NOMO-1 treated with dmso at 0.1 percent for 144 hours (cell line): ENCODE measurements around the gene NOC2L.
A peak's percentile ranks its signal among the peaks of the same experiment; 100 is the strongest.

Source experiments
- DNase-seq: peaks from one replicate; lab custom pipeline; 2025; ENCODE audit not compliant: unreplicated experiment; lab: John Stamatoyannopoulos, UW

NOC2L gene

DNA sequence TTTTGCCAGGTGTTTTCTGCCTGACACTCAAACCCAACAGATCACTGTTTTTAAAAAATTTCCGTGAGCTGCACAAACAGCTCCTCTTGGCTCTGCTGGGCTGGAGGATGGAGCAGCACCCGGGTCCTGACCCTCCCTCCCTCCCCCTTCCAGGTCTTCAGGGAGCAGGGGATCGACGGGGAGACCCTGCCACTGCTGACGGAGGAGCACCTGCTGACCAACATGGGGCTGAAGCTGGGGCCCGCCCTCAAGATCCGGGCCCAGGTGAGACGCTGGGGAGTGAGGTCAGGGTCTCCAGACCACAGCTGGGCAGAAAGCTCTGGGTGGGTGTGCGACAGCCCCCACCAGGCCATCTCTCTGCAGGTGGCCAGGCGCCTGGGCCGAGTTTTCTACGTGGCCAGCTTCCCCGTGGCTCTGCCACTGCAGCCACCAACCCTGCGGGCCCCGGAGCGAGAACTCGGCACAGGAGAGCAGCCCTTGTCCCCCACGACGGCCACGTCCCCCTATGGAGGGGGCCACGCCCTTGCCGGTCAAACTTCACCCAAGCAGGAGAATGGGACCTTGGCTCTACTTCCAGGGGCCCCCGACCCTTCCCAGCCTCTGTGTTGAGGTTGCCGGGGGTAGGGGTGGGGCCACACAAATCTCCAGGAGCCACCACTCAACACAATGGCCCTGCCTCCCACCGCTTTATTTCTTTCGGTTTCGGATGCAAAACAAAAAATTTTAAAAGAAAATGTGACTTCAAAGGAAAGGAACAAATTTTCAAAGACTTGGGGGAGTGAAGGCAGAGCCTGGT lies 15.3 kb downstream of the NOC2L start:
- no peak for DNase-seq

DNA sequence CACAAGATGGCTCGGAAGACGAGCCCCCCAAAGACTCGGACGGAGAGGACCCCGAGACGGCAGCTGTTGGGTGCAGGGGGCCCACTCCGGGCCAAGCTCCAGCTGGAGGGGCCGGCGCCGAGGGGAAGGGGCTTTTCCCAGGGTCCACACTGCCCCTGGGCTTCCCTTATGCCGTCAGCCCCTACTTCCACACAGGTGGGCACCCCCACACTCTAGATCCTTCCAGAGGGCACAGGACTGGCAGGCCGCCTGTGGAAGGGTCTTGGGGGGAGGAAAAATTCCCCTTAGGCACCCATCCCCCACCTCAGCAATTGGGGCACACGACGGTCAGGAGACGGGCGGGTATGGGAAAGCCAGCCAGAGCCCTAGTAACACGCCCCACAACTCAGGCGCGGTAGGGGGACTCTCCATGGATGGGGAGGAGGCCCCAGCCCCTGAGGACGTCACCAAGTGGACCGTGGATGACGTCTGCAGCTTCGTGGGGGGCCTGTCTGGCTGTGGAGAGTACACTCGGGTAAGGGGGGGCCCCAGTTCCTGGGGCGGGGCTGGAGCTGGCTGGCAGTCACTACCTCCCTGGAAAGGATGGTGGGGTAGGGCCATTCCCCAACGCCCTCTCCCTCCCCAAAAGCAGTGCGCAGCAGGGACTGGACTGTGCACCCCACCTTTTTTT lies 16.1 kb downstream of the NOC2L start:
- DNase-seq = no peak

DNA sequence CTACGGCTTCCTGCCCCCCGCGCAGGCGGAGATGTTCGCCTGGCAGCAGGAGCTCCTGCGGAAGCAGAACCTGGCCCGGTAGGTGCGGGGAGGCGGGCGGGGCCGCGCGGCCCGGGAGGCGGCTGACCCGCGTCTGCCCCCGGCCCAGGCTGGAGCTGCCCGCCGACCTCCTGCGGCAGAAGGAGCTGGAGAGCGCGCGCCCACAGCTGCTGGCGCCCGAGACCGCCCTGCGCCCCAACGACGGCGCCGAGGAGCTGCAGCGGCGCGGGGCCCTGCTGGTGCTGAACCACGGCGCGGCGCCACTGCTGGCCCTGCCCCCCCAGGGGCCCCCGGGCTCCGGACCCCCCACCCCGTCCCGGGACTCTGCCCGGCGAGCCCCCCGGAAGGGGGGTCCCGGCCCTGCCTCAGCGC lies 16.6 kb downstream of the NOC2L start:
- DNase-seq = no peak

DNA sequence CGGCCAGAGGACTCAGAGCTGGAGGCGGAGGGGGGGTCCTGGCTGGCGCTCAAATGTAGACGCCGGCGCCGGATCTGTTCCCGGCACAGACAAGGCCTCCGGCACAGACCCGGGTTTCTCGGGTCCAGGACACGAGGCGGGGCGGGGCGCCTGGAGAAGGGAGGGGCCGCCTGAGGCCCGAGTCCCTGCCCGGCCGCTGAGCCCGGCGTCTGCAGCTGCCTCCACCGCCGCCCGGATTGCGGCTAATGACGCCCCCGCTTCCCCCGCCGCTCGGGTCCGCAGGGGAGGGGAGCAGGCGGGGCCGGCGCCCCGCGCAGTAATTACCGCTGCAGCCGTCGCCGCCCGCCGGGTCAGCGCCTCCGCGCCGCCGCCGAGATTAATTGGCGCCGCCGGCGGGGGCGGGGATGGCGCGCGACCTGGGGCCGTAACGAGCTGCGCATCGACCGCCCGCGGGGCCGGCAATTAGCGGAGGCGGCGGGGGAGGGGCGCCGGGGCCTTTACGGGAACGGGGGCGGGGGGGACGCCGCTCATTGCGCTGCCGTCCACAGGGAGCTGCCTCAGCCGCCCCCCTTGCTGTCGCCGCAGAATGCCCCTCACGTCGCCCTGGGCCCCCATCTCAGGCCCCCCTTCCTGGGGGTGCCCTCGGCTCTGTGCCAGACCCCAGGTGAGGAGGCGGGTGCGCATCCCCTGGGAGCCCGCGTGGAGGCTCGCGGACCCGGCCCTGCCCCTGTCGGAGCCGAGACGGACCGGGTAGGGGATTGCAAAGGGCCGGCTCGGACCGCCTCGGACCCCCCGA lies 17.3 kb downstream of the NOC2L start:
- DNase-seq = peak; percentile 29

DNA sequence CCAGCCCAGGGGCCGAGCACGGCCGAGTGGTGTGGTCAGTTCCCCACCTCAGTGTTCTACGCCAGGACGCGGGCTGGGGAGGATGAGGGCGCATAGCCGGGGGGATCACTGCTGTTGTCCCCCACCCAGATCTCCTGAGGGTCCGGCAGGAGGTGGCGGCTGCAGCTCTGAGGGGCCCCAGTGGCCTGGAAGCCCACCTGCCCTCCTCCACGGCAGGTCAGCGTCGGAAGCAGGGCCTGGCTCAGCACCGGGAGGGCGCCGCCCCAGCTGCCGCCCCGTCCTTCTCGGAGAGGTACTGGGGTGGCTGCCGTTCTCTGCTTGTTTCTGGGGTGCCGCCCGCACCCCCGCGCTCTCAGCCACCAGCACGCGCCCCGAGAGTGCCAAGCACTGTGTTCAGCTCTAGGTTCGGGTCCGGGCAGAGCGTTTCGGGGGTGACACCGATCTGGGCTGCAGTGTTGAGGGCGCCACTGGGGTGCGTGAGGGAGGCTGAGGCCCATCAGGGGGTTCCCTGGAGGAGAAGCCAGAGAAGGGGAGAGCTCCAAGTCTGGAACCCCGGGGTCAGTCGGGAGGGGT lies 18.0 kb downstream of the NOC2L start:
- DNase-seq = no peak

DNA sequence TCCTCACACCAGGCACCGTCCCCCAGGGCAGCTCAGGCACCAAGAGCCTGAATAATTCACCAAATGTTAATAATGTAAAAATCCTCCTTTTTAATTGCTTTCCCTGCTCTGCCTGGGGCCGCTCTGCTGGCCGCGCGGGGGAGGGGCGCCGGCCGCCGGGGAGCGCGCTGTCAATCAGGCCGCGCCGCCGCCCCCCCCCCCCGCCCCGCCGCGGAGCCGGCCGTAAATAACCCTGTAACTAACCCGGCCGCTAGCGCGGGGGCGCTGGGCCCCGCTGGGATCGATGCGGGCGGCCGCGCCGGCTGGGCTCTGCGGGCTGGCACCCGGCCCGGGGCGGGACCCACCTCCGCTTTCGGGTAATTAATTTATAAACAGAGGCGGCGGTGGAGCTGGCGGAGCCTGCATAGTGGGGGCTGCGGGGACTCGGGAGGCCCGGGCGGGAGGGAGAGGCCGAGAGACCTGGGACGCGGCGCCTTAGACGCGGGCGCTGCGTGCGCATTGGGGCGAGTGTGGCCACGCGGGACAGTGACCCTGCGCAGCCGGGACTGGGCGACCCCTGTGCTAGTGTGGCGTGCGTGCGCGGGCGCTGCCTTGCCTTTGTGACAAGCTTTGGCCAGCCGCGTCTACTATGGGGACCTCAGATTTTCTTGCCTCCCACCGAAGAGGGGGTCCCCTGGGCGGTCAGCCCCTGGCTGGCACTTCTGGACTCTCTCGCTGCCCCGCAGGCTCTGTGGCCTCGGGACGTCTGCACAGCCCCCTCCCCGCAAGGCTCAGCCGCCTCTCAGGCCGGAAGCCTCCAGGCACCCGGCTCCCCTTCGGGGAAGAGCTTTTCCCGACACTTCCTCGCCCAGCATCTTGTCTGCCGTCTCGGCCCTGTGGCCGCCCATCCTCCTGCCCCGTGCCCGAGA lies 18.7 kb downstream of the NOC2L start:
- peak; percentile 29 for DNase-seq

DNA sequence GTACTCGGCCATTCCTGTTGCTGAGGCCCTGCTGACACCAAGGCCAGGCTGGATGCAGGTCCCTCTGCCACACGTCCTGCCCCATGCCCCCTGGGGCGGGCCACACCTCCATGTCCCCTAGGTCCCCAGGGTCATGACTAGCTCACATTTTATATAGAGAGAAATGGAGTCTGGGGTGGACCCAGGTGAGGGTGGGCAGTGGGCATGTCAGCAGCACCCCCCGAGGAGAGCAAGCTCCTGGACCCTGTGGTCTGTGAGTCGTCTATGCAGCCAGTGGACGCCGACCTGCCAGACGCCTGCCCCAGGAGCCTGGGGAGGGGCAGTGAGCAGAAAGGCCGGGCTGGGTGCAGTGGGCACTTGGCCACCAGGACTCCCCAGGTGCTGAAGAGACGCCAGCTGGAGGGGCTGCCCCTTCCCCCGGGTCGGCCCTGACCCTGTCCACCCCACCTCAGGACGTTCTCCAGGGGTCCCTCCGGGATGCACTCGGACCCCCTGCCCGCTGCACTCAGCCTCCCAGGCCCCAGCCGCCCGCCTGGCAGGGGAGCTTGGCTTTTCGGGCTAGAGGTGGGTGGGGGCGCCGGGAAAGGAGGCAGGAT lies 19.4 kb downstream of the NOC2L start:
- no peak for DNase-seq

DNA sequence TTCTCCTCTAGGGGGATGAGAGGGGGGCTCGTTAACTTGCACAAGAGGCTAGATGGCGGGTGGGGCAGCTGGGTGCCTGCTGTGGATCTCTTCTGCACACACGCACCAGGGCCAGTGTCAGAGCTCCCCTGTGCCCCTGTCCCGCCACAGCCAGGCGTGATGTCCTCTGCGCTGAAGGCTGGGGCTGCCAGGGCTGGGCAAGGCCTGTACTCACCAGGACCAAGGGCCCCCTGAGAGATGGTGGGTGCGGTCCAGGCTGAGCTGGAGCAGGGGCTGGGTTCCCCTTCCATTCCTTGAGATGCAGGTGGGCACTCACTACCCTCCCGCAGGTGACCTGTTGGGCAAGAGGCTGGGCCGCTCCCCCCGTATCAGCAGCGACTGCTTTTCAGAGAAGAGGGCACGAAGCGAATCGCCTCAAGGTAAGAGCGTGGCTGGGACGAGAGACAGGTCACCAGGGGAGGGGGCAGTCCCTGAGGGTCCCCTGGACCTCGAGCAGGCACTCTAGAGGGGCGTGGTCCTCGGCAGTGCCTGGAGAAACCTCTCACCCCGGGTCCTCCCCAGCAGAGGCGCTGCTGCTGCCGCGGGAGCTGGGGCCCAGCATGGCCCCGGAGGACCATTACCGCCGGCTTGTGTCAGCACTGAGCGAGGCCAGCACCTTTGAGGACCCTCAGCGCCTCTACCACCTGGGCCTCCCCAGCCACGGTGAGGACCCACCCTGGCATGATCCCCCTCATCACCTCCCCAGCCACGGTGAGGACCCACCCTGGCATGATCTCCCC lies 20.2 kb downstream of the NOC2L start:
- DNase-seq = no peak

DNA sequence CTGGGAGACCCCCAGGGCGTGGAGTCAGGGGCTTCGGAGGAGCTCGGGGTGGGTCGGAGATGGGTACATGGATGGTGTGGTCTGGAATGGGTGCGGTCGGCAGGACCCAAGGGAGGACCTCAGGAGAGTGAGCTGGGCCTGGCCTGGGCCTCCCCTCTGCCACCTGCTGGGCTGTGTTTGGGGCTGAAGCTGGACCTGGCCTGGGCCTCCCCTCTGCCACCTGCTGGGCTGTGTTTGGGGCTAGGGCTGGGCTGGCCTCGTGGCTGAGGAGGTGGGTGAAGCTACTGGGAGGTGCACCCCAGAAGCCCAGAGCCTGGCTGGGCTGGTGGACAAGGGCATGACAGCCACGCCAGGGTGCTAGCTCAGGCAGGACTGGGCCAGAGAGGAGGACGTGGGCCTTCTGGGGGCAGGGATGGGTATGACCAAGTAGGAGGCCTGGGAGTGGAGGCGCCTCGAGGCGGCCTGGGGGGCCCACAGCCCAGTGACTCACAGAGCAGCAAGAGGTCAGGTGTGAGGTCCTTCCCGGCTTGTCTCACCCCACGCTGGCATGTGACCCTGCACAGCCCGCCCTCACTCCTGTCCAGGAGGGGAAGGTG lies 20.9 kb downstream of the NOC2L start:
- no peak for DNase-seq

DNA sequence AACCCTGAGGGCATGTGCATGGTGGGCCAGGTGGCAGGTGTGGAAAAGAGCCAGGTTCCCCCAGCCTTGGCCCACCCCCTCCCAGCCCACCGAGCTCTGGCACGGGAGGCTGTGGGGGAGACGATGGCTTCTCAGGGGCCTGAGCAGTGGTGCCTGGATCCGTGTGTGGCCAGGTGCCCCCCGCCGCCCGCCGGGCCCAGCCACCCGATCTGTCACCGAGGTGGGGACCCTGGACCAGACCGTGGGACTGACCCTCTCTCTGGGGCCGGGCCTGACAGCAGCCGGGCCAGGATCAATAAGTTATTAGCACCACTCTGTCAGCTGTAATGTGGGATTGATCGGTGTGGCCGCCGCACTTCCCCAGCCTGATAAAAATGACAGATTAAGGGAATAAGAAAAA lies 21.5 kb downstream of the NOC2L start:
- DNase-seq = no peak

DNA sequence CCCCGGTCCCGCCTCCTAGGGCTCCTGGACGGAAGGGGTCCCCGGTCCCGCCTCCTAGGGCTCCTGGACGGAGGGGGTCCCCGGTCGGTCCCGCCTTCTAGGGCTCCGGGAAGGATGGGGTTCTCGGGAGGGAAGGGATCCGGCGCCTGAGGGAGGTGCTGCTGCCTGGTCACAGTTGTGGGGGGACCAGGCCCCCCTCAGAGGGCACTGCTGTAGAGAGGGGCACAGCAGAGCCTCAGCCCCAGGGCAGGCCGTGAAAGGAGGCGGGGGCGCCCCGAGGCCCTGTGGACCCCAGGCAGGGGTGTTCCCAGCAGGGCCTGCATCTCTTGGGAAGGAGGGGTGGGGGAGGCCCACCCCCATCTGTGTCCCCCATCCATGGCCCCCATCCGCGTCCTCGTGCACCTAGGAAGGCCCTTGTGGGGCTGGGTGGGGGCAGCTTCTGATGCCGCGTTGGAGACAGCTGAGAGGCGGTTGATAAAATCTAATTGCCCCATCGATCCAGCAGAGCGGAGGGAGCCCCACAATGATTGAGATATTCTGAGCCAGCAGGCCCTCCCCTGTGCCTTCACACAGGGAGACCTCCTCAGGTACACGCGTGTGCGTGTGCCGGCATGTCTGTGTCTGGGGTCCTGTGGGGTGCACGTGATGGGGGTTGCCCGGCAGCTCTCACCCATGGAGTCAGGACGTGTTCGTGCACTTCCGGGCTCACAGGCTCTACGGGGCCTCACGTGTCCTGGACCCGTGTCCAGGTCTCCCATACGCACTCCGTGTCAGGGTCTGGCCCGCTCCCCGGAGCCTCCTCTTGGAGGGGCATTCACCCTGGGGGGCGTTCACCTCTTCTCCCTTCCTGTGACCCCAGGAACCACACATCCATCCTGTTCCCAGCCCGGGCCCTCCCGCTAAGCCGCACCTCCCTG lies 22.4 kb downstream of the NOC2L start:
- DNase-seq = no peak

DNA sequence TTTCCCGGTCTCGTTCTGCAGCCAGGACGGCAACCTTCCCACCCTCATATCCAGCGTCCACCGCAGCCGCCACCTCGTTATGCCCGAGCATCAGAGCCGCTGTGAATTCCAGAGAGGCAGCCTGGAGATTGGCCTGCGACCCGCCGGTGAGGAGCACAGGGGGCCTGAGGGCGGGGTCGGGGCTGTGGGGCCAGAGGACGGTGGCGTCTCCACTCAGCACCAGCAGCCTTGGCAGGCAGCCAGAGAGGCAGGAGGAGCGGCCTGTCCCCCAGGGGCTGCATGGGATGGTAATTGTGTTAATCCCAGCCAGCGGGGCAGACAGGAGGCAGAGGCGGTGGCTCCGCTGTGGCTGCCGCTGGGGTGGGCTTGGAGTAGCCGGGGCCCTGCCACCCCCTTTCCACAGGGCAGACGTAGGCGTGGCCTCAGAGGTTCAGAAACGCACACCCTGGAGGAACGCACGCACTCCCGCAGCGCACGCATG lies 23.3 kb downstream of the NOC2L start:
- DNase-seq = no peak

DNA sequence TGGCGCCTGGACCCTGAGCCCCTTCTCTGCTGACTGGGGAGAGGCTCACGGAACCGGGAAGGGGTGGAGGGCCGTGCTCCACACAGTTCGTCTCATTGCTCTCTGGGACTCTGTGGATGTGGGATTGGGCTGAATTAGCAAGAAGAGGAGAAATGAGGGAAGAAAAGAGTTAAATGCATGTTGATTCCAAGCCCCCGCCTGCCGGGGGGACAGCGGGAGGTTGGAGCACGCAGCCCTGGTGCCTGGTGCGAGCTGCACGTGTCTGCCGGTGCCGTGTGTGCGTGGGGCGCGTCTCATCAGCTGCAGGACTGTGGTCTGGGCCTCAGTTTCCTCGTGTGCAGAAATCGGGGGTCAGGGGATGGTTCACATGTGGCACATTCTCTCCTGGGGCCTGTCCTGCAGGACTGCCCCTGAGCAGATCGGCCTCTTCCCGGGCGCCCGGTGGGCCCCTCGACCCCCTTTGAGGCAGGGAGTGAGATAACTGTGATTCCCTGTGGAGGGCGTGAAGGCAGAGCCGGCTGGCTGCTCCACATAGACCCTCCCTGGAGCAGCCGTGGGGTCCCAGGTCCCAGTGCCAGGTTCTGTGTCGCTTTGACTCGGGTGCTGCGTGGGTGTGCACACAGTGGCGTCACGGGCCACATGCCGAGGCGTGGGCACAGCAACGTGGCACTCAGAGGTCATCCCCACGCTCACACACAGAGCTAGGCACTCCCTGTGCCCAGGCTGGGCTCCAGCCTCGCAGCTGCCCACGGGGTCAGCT lies 23.9 kb downstream of the NOC2L start:
- no peak for DNase-seq

DNA sequence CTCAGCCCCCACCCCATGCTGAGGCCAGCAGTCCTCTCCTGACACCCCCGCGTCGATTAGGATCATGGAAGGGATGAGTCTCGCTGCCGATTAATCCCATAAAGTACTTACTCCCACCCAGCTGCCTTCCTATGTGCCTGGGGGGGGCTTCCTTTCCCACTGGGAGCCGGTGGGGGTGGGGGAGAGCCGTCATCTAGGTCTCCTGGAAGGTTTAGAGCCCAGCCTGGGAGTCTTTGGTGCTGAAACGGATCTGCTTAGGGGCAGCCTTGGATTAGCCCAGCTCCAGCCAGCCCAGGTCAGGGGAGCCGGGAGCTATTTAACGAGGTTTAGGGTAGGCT lies 25.5 kb downstream of the NOC2L start:
- no peak for DNase-seq

DNA sequence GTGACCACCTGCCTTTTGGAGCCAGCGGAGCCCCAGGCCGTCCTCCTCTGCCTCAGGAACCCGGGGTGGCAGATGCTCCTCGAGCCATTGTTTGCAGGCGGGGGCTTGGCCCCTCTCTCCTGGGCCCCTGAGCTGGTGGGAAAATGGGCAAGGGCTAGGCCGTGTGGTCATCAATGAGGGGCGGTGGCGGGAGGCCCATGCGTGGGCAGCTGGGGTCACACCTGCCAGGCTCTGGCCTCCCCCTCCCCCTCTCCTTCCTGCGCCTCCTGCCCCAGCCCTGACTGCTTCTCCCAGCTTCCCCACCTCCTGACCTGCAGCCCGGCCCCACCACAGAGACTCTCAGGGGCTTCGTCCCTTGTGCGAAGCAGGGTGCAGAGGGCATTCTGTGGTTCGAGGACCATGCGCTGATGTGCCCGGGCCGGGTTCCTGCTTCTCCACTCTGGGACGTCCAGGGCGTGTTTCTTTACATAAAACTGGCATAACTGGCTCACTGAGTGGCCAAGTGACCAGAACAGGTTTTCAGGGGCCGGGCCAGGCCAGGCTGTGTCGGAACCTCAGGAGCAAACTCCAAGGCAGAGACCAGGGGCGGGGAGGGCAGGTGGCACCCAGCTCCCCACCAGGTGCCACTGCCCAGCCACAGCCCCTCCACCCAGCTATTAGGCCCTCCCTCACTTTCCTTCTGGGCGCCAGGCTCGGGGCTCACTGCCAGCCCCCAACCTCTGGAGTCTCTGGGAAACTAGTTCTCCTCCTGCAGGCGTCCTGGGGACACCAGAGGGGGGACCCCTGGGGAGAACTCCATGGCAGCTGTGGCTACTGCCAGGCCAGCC lies 26.1 kb downstream of the NOC2L start:
- no peak for DNase-seq

DNA sequence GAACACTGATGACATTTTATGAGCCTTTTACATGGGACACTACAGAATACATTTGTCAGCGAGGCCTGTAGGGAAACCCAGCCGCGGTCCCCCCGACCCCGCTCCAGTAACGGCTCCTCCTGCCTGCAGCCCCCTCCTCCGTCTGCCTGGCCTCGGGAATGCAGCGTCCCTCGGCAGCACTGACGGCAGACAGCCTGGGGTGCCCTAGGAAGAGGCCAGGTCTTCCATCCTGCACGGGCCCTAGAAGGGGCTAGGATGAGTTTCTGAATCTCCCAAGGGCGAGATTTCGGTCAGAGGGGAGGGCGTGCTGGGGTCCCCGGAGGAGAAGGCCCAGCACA lies 26.9 kb downstream of the NOC2L start:
- no peak for DNase-seq
